Liver (tissue), 9 donors: ENCODE results near the gene CEACAM16. TPM values are rescaled to one million over a fixed set of nuclear protein-coding genes. Genes with fewer than 3 reads are reported as not detected.

Experiments
- DNase-seq: peaks from one replicate; pipeline ENCODE4 v3.0.0-alpha.2; 2017; ENCODE audit warnings: low spot score
- H3K27ac ChIP-seq, 2 donors: one replicate each; pipeline ENCODE4 v1.7.0; 2013; ENCODE audit warnings: inconsistent platforms in 2 of 2, low read length in 2 of 2, control low read depth in 1 of 2, low read depth in 1 of 2, mild to moderate bottlenecking in 1 of 2
- H3K27me3 ChIP-seq, 4 donors: one replicate each; pipeline versions ENCODE4 v1.6.1 to v1.7.0; 2013; ENCODE audit warnings: low read length in 3 of 4, inconsistent platforms in 1 of 4, mild to moderate bottlenecking in 1 of 4, moderate library complexity in 1 of 4; ENCODE audit not compliant: control insufficient read depth in 4 of 4, insufficient read depth in 4 of 4
- H3K36me3 ChIP-seq, 4 donors: one replicate each; pipeline versions ENCODE4 v1.6.1 to v1.7.0; 2013; ENCODE audit warnings: low read length in 3 of 4, mild to moderate bottlenecking in 3 of 4, low read depth in 1 of 4, moderate library complexity in 1 of 4; ENCODE audit not compliant: control insufficient read depth in 4 of 4, insufficient read depth in 3 of 4
- H3K4me1 ChIP-seq, 4 donors: one replicate each; pipeline versions ENCODE4 v1.6.1 to v1.7.0; 2013; ENCODE audit warnings: low read length in 3 of 4, mild to moderate bottlenecking in 3 of 4, moderate library complexity in 1 of 4; ENCODE audit not compliant: control insufficient read depth in 4 of 4, insufficient read depth in 4 of 4
- H3K4me3 ChIP-seq, 3 donors: one replicate each; pipeline versions ENCODE4 v1.6.1 to v1.7.0; 2013; ENCODE audit warnings: low read length in 3 of 3, control low read depth in 1 of 3, low read depth in 1 of 3, mild to moderate bottlenecking in 1 of 3
- H3K9ac ChIP-seq, 2 donors: one replicate each; pipeline ENCODE4 v1.7.0; 2013; ENCODE audit warnings: low read length in 2 of 2, mild to moderate bottlenecking in 2 of 2, moderate library complexity in 2 of 2, control low read depth in 1 of 2, low read depth in 1 of 2
- H3K9me3 ChIP-seq, 4 donors: one replicate each; pipeline versions ENCODE4 v1.6.1 to v1.7.0; 2013; ENCODE audit warnings: low read length in 3 of 4; ENCODE audit not compliant: control insufficient read depth in 4 of 4
- ATF3 ChIP-seq: IDR thresholded peaks from 2 replicates; pipeline ENCODE4 v1.6.1; 2016; ENCODE audit warnings: antibody characterized with exemption
- EGR1 ChIP-seq, 2 donors: IDR thresholded peaks; 2 replicates each; pipeline ENCODE4 v1.6.1; 2016 to 2018; ENCODE audit warnings: antibody characterized with exemption in 2 of 2, low read depth in 2 of 2
- FOXA1 ChIP-seq: IDR thresholded peaks from 2 replicates; pipeline ENCODE4 v1.6.1; 2016; ENCODE audit warnings: antibody characterized with exemption
- FOXA2 ChIP-seq: IDR thresholded peaks from 2 replicates; pipeline ENCODE4 v1.6.1; 2016; ENCODE audit warnings: antibody characterized with exemption
- GABPA ChIP-seq, 2 donors: IDR thresholded peaks in 1 of 2; conservative IDR thresholded peaks in 1 of 2; 2 replicates each; pipeline ENCODE4 v1.6.1; 2016; ENCODE audit warnings: antibody characterized with exemption in 2 of 2, mild to moderate bottlenecking in 1 of 2, moderate library complexity in 1 of 2
- HNF4A ChIP-seq, 2 donors: conservative IDR thresholded peaks; 2 replicates each; pipeline ENCODE4 v1.6.1; 2016; ENCODE audit warnings: antibody characterized with exemption in 2 of 2, mild to moderate bottlenecking in 2 of 2
- HNF4G ChIP-seq: IDR thresholded peaks from 2 replicates; pipeline ENCODE4 v1.6.1; 2016; ENCODE audit warnings: antibody characterized with exemption
- JUND ChIP-seq, 2 donors: IDR thresholded peaks; 2 replicates each; pipeline ENCODE4 v1.6.1; 2016; ENCODE audit warnings: antibody characterized with exemption in 2 of 2
- MAX ChIP-seq: IDR thresholded peaks from 2 replicates; pipeline ENCODE4 v1.6.1; 2016; ENCODE audit warnings: antibody characterized with exemption
- NR2F2 ChIP-seq: IDR thresholded peaks from 2 replicates; pipeline ENCODE4 v1.6.1; 2016; ENCODE audit warnings: antibody characterized with exemption
- RAD21 ChIP-seq, 2 donors: IDR thresholded peaks; 2 replicates each; pipeline ENCODE4 v1.6.1; 2016; ENCODE audit warnings: antibody characterized with exemption in 2 of 2, mild to moderate bottlenecking in 2 of 2
- RXRA ChIP-seq, 2 donors: IDR thresholded peaks; 2 replicates each; pipeline ENCODE4 v1.6.1; 2017 to 2018; ENCODE audit warnings: antibody characterized with exemption in 2 of 2, mild to moderate bottlenecking in 1 of 2
- SP1 ChIP-seq: IDR thresholded peaks from 2 replicates; pipeline ENCODE4 v1.6.1; 2018; ENCODE audit warnings: antibody characterized with exemption, mild to moderate bottlenecking
- TAF1 ChIP-seq: conservative IDR thresholded peaks from 2 replicates; pipeline ENCODE4 v1.6.1; 2016; ENCODE audit warnings: antibody characterized with exemption, mild to moderate bottlenecking
- YY1 ChIP-seq: IDR thresholded peaks from 2 replicates; pipeline ENCODE4 v1.6.1; 2016; ENCODE audit warnings: antibody characterized with exemption, mild to moderate bottlenecking
- ZBTB33 ChIP-seq: IDR thresholded peaks from 2 replicates; pipeline ENCODE4 v1.6.1; 2016; ENCODE audit warnings: antibody characterized with exemption
- WGBS: extraction: QIAGEN DNeasy Blood & Tissue Kit; methylation state at CpG from one replicate; pipeline ENCODE4 v1.1.7; 2013; 5-methylcytosine and 5-hydroxymethylcytosine counted together
- polyA plus RNA-seq, 2 donors: library from polyadenylated mRNA; stranded (reverse) in 1 of 2; unstranded in 1 of 2; fragments of 200-250 nt in 1 of 2; fragments of >200 nt in 1 of 2; fragmentation: Nextera tagmentation in 1 of 2; extraction: Ambion mirVana in 1 of 2; gene quantifications; one replicate each; pipeline versions ENCODE4 v1.2.1 to v1.2.3, GENCODE V29; 2013 to 2015
- total RNA-seq, 2 donors: library from RNA; depleted of rRNA; stranded (reverse); fragments of >200 nt; gene quantifications; one replicate each; pipeline ENCODE4 v1.2.3, GENCODE V29; 2014
- TF ChIP-seq, protein P1 (sequence below): IDR thresholded peaks from 2 replicates; pipeline ENCODE4 v1.6.1; 2016; ENCODE audit warnings: antibody characterized with exemption, mild to moderate bottlenecking
- TF ChIP-seq, protein P2 (sequence below): fragments of 150-350 bp; IDR thresholded peaks from 2 replicates; pipeline ENCODE4 v1.5.1; 2017; ENCODE audit warnings: improper control_type of control experiment, low read depth, low read length; ENCODE audit not compliant: missing input control
- donor health status: healthy.
- donor health status: healthy.
- donor health status: healthy.
- donor health status: healthy.
- donor health status: healthy.

CEACAM16 gene
- total and polyA plus RNA-seq, 4 donors = 0.09 TPM; not detected in 3

GRCh38 chr19:44738136-44738535, 39.2 kb downstream of the CEACAM16 start:
- Histone ChIP-seq H3K27ac (peak overlapping the region; percentile 94 to 96), H3K36me3 (no peaks in the 10 kb centered on the region), H3K9ac (peak overlapping the region; percentile 67 to 93), H3K27me3 (no peaks in the 10 kb centered on the region), H3K4me3 (peak overlapping the region; percentile 45 to 50 (median 49)), H3K9me3 (no peaks in the 10 kb centered on the region), H3K4me1 (peaks cover 15 to 59% (median 48%) of the 10 kb centered on the region in 4 donors)
- TF ChIP-seq SP1 (no peak), FOXA2 (no peak), GABPA (IDR thresholded peaks at IDR 0.05 in 1 of 2, conservative IDR thresholded peaks at IDR 0.05 in 1 of 2) (no peak), ZBTB33 (no peak), JUND (IDR thresholded peaks at IDR 0.05) (no peak), NR2F2 (no peak), YY1 (no peak)
- TF ChIP-seq, protein P1, sequence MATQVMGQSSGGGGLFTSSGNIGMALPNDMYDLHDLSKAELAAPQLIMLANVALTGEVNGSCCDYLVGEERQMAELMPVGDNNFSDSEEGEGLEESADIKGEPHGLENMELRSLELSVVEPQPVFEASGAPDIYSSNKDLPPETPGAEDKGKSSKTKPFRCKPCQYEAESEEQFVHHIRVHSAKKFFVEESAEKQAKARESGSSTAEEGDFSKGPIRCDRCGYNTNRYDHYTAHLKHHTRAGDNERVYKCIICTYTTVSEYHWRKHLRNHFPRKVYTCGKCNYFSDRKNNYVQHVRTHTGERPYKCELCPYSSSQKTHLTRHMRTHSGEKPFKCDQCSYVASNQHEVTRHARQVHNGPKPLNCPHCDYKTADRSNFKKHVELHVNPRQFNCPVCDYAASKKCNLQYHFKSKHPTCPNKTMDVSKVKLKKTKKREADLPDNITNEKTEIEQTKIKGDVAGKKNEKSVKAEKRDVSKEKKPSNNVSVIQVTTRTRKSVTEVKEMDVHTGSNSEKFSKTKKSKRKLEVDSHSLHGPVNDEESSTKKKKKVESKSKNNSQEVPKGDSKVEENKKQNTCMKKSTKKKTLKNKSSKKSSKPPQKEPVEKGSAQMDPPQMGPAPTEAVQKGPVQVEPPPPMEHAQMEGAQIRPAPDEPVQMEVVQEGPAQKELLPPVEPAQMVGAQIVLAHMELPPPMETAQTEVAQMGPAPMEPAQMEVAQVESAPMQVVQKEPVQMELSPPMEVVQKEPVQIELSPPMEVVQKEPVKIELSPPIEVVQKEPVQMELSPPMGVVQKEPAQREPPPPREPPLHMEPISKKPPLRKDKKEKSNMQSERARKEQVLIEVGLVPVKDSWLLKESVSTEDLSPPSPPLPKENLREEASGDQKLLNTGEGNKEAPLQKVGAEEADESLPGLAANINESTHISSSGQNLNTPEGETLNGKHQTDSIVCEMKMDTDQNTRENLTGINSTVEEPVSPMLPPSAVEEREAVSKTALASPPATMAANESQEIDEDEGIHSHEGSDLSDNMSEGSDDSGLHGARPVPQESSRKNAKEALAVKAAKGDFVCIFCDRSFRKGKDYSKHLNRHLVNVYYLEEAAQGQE = no peak
- 76% methylated on average over 2 of the region's 2 CpGs for WGBS
- no peak for DNase-seq

DNA sequence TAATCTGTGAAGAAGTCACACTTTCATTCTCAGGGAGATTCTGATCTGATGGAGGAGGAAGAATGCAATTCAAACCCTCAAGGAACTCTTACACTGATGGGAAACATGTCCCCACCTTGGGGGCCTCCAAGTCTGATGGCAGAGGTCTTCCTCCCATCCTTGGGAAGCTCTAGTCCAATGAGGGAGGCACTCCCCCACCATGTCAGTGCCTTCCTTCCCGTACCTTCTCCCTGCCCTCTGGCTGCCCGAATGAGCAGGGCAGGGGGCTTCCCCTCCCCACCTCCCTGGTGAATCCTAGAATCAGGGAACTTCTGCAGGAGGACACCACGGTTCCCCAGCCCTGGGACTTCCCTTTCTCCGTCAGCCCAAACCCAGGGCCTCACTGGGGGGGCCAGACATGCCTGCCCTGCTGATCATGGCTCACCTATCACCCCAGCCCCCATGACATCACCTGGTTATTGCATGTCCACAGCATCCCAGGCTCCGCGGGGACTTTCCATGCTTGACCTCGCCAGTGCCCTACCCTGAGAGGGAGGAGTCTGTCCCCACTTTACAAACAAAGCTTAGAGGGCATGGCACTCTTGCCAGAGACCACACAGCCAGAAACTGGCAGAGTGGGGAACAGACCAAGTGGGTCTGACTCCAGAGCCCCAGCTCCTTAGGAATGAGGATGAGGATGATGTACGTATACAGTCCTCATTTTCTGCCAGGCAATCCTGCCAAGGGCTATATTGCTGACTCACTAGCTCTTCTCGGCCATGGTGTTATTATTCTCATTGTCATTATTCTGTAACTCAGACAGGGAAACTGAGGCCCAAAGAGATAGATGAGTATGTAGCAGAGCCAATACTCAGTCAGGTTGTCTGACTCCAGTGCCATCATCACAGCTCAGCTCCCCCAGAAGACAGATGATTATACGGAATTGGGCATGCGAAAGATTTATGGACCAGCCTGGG, 39.9 kb downstream of the CEACAM16 start:
- H3K9ac ChIP-seq = peak overlapping the region; percentile 67 to 93
- H3K27me3 ChIP-seq = no peaks in the 10 kb centered on the region
- 28% methylated on average over 11 of the region's 11 CpGs for WGBS
- no peaks in the 10 kb centered on the region for H3K9me3 ChIP-seq
- peak overlapping the region; percentile 94 to 96 for H3K27ac ChIP-seq
- peak overlapping the region; percentile 45 to 50 (median 49) for H3K4me3 ChIP-seq
- peaks cover 18 to 66% (median 53%) of the 10 kb centered on the region in 4 donors for H3K4me1 ChIP-seq
- no peaks in the 10 kb centered on the region for H3K36me3 ChIP-seq
- no peak for DNase-seq
- peak; percentile 63 for TF ChIP-seq FOXA2
- TF ChIP-seq RAD21 (IDR thresholded peaks at IDR 0.05) = peak; percentile 23 to 36
- peak; percentile 61 for TF ChIP-seq YY1
- TF ChIP-seq, protein P1 = peak; percentile 51
- TF ChIP-seq HNF4G = peak; percentile 4
- TF ChIP-seq, protein P2, sequence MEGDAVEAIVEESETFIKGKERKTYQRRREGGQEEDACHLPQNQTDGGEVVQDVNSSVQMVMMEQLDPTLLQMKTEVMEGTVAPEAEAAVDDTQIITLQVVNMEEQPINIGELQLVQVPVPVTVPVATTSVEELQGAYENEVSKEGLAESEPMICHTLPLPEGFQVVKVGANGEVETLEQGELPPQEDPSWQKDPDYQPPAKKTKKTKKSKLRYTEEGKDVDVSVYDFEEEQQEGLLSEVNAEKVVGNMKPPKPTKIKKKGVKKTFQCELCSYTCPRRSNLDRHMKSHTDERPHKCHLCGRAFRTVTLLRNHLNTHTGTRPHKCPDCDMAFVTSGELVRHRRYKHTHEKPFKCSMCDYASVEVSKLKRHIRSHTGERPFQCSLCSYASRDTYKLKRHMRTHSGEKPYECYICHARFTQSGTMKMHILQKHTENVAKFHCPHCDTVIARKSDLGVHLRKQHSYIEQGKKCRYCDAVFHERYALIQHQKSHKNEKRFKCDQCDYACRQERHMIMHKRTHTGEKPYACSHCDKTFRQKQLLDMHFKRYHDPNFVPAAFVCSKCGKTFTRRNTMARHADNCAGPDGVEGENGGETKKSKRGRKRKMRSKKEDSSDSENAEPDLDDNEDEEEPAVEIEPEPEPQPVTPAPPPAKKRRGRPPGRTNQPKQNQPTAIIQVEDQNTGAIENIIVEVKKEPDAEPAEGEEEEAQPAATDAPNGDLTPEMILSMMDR = no peak
- peak; percentile 93 for TF ChIP-seq SP1
- TF ChIP-seq NR2F2 = peak; percentile 68
- no peak for TF ChIP-seq MAX
- peak in 1 of 2 donors; percentile 74 for TF ChIP-seq EGR1 (IDR thresholded peaks at IDR 0.05; ENCODE audit: low read depth in 2 of 2)
- no peak for TF ChIP-seq GABPA (IDR thresholded peaks at IDR 0.05 in 1 of 2, conservative IDR thresholded peaks at IDR 0.05 in 1 of 2)
- peak; percentile 73 for TF ChIP-seq TAF1
- peak; percentile 59 to 77 for TF ChIP-seq HNF4A (conservative IDR thresholded peaks at IDR 0.05)
- TF ChIP-seq FOXA1 = peak; percentile 57
- TF ChIP-seq ATF3 = peak; percentile 89
- peak; percentile 94 to 96 for TF ChIP-seq RXRA (IDR thresholded peaks at IDR 0.05)
- TF ChIP-seq JUND (IDR thresholded peaks at IDR 0.05) = peak; percentile 82 to 94
